ENCODE results near the gene CCT6B. TPM values are rescaled to one million over a fixed set of nuclear protein-coding genes. Genes with fewer than 3 reads are reported as not detected.

The CCT6B gene
- total RNA-seq, 1 donor from 2014 or later: 2.6 TPM

DNA sequence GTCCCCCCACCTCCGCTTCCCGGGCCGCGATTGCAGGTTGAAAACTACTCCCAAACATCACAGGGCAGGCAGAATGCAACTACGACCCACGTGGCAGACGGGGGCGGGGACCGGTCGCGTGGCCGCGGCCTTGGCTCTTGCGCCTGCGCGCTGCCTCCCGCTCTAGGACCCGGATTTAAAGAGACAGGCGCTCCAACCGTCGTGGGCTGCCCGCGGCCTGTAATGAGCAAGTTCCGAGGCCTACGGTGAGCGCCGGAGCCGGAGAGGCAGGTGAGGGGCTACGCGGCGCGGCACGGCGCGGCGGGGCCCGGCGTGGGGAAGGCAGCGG is 19.1 kb upstream of the CCT6B start, which contains the start of gene LIG3:
Gene LIG3 (plus strand): TSS at position 160 of the 328 bp plus-strand sequence. CDS start 2,494 bp downstream, outside the sequence.
- Mint-ChIP-seq H3K36me3 (ENCODE audit: low read depth, unreplicated experiment) (peaks cover under 1% of the 10 kb centered on the region), H3K27me3 (ENCODE audit: low read depth, unreplicated experiment) (no peaks in the 10 kb centered on the region), H3K27ac (ENCODE audit: unreplicated experiment) (peak within 1 kb of the TSS; percentile 98), H3K4me1 (ENCODE audit: low read depth, unreplicated experiment) (peaks cover 13% of the 10 kb centered on the region), H3K9me3 (ENCODE audit: unreplicated experiment) (no peaks in the 10 kb centered on the region), H3K4me3 (ENCODE audit: unreplicated experiment) (peak within 1 kb of the TSS; percentile 96)
- Histone ChIP-seq H3K27me3 (ENCODE audit: insufficient read depth, low read length) (no peaks in the 10 kb centered on the region), H3K4me2 (ENCODE audit: low read length) (peak within 1 kb of the TSS; percentile 89), H3K27ac (ENCODE audit: low read depth, low read length) (peak within 1 kb of the TSS; percentile 99), H4K20me1 (ENCODE audit: insufficient read depth, low read length) (no peaks in the 10 kb centered on the region), H3K4me1 (ENCODE audit: insufficient read depth, low read length) (peaks cover 14% of the 10 kb centered on the region), H3K79me2 (ENCODE audit: insufficient read depth, low read length) (peaks cover 42% of the 10 kb centered on the region), H3K9me3 (ENCODE audit: insufficient read depth, low read depth, low read length) (no peaks in the 10 kb centered on the region), H2AFZ (ENCODE audit: low read depth, low read length) (peak within 1 kb of the TSS; percentile 72), H3K36me3 (ENCODE audit: insufficient read depth, low read length) (no peaks in the 10 kb centered on the region), H3K4me3 (ENCODE audit: insufficient read depth, low read depth, low read length) (peak within 1 kb of the TSS; percentile 84), H3K9ac (ENCODE audit: low read length) (peak within 1 kb of the TSS; percentile 100)
- TF ChIP-seq, protein P1, sequence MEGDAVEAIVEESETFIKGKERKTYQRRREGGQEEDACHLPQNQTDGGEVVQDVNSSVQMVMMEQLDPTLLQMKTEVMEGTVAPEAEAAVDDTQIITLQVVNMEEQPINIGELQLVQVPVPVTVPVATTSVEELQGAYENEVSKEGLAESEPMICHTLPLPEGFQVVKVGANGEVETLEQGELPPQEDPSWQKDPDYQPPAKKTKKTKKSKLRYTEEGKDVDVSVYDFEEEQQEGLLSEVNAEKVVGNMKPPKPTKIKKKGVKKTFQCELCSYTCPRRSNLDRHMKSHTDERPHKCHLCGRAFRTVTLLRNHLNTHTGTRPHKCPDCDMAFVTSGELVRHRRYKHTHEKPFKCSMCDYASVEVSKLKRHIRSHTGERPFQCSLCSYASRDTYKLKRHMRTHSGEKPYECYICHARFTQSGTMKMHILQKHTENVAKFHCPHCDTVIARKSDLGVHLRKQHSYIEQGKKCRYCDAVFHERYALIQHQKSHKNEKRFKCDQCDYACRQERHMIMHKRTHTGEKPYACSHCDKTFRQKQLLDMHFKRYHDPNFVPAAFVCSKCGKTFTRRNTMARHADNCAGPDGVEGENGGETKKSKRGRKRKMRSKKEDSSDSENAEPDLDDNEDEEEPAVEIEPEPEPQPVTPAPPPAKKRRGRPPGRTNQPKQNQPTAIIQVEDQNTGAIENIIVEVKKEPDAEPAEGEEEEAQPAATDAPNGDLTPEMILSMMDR (IDR thresholded peaks at IDR 0.05; ENCODE audit: insufficient read depth, low read depth, low read length): no peak
- TF ChIP-seq EZH2 (IDR thresholded peaks at IDR 0.05; ENCODE audit: insufficient read depth, low read length): no peak
- DNase-seq (ENCODE audit: low read depth) (peak; percentile 84), FAIRE-seq (no peak)

DNA sequence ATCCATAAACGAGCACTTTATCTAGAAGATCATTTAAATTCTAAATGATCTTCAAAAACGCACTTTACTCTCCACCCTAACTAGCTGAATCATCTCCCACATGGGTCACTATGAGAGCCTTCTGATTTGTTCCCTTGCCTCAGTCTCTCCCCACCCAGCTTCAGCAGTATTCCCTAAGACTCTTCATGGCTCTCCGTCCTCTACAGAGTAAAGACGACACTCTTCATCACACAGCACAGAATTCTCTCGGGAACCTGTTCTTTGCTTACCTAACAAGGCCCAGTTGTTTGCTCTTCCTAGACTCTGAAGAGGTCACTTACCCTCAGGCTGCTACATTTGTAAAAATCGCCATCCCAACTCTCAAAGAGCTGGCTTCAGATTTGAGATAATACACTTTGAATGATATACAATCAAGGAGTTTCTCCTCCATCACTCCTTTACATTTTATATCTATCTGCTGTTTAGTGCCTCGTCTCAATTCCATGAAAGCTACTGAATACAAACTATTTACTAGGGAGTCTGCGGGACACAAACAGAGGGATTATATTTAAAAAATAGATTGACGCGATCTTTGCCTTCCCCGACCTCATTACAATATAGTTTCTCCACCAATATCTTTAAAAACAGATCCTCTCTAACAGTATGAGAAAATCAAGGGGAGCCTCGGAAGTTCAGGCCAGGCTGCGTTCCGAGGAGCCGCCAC is 18.5 kb upstream of the CCT6B start:
- H3K4me3 ChIP-seq (ENCODE audit: insufficient read depth, low read depth, low read length): peak overlapping the region; percentile 84
- H3K9ac ChIP-seq (ENCODE audit: low read length): peak overlapping the region; percentile 100
- peak overlapping the region; percentile 93 for H3K4me3 Mint-ChIP-seq (ENCODE audit: unreplicated experiment)
- no peaks in the 10 kb centered on the region for H3K36me3 Mint-ChIP-seq (ENCODE audit: low read depth, unreplicated experiment)
- peak overlapping the region; percentile 99 for H3K27ac ChIP-seq (ENCODE audit: low read depth, low read length)
- peaks cover 37% of the 10 kb centered on the region for H3K79me2 ChIP-seq (ENCODE audit: insufficient read depth, low read length)
- FAIRE-seq (no peak), DNase-seq (ENCODE audit: low read depth) (peak; percentile 29)
- no peaks in the 10 kb centered on the region for H3K36me3 ChIP-seq (ENCODE audit: insufficient read depth, low read length)
- H3K4me1 Mint-ChIP-seq (ENCODE audit: low read depth, unreplicated experiment): peaks cover 17% of the 10 kb centered on the region
- H3K27me3 ChIP-seq (ENCODE audit: insufficient read depth, low read length): no peaks in the 10 kb centered on the region
- H3K27me3 Mint-ChIP-seq (ENCODE audit: low read depth, unreplicated experiment): no peaks in the 10 kb centered on the region
- H3K9me3 ChIP-seq (ENCODE audit: insufficient read depth, low read depth, low read length): no peaks in the 10 kb centered on the region
- peak overlapping the region; percentile 98 for H3K27ac Mint-ChIP-seq (ENCODE audit: unreplicated experiment)
- peak overlapping the region; percentile 89 for H3K4me2 ChIP-seq (ENCODE audit: low read length)
- no peaks in the 10 kb centered on the region for H4K20me1 ChIP-seq (ENCODE audit: insufficient read depth, low read length)
- TF ChIP-seq EZH2 (IDR thresholded peaks at IDR 0.05; ENCODE audit: insufficient read depth, low read length): no peak
- TF ChIP-seq, protein P1 (IDR thresholded peaks at IDR 0.05; ENCODE audit: insufficient read depth, low read depth, low read length): no peak
- H3K4me1 ChIP-seq (ENCODE audit: insufficient read depth, low read length): peaks cover 14% of the 10 kb centered on the region
- H2AFZ ChIP-seq (ENCODE audit: low read depth, low read length): peak overlapping the region; percentile 69
- H3K9me3 Mint-ChIP-seq (ENCODE audit: unreplicated experiment): no peaks in the 10 kb centered on the region

DNA sequence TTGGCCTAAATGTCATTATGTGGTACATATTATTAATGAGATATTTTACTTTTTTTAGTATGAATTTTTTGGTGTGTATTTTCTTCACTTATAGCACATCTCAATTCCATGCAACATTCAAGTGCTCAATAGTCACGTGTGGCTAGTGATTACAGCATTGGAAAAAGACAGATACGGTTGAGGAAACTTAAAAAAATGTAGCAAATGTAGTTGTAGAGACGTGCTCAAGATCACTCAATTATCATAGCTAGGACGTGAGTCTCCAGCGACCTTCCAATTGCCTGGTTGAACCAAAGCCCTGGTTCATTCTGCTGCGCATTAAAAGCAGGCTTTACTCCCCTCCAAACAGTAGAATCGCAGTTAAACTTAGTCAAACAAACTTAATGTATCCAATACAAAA is 17.9 kb upstream of the CCT6B start:
- H3K36me3 ChIP-seq (ENCODE audit: insufficient read depth, low read length): no peaks in the 10 kb centered on the region
- Mint-ChIP-seq H3K27ac (ENCODE audit: unreplicated experiment) (no peak overlapping the region), H3K9me3 (ENCODE audit: unreplicated experiment) (no peaks in the 10 kb centered on the region), H3K27me3 (ENCODE audit: low read depth, unreplicated experiment) (no peaks in the 10 kb centered on the region), H3K4me1 (ENCODE audit: low read depth, unreplicated experiment) (peaks cover 18% of the 10 kb centered on the region), H3K36me3 (ENCODE audit: low read depth, unreplicated experiment) (no peaks in the 10 kb centered on the region), H3K4me3 (ENCODE audit: unreplicated experiment) (peak overlapping the region; percentile 93)
- no peaks in the 10 kb centered on the region for H3K27me3 ChIP-seq (ENCODE audit: insufficient read depth, low read length)
- no peak overlapping the region for H3K9ac ChIP-seq (ENCODE audit: low read length)
- H3K4me2 ChIP-seq (ENCODE audit: low read length): peak overlapping the region; percentile 89
- H2AFZ ChIP-seq (ENCODE audit: low read depth, low read length): no peak overlapping the region
- peaks cover 33% of the 10 kb centered on the region for H3K79me2 ChIP-seq (ENCODE audit: insufficient read depth, low read length)
- H3K9me3 ChIP-seq (ENCODE audit: insufficient read depth, low read depth, low read length): no peaks in the 10 kb centered on the region
- no peak overlapping the region for H3K27ac ChIP-seq (ENCODE audit: low read depth, low read length)
- H3K4me3 ChIP-seq (ENCODE audit: insufficient read depth, low read depth, low read length): no peak overlapping the region
- TF ChIP-seq, protein P1 (IDR thresholded peaks at IDR 0.05; ENCODE audit: insufficient read depth, low read depth, low read length): no peak
- TF ChIP-seq EZH2 (IDR thresholded peaks at IDR 0.05; ENCODE audit: insufficient read depth, low read length): no peak
- H4K20me1 ChIP-seq (ENCODE audit: insufficient read depth, low read length): no peaks in the 10 kb centered on the region
- DNase-seq (ENCODE audit: low read depth): no peak
- no peak for FAIRE-seq
- H3K4me1 ChIP-seq (ENCODE audit: insufficient read depth, low read length): peaks cover 14% of the 10 kb centered on the region

All from astrocyte (in vitro differentiated cells and primary cell).